Stimulated activated CD8-positive, alpha-beta memory T cell treated with anti-CD3 and anti-CD28 coated beads, Interleukin-12 subunit alpha, Interleukin-12 subunit beta, amount 100 ng/mL, for 4 hours (primary cell): Measurements from ENCODE around the gene BIN1.

Experiments used
- DNase-seq: peaks from one replicate; pipeline ENCODE4 v3.0.0-alpha.2; 2020; ENCODE audit warnings: low read depth

BIN1 gene

GRCh38 chr2:127090281-127091120 is 16.5 kb downstream of the BIN1 start:
- DNase-seq, result no peak

DNA sequence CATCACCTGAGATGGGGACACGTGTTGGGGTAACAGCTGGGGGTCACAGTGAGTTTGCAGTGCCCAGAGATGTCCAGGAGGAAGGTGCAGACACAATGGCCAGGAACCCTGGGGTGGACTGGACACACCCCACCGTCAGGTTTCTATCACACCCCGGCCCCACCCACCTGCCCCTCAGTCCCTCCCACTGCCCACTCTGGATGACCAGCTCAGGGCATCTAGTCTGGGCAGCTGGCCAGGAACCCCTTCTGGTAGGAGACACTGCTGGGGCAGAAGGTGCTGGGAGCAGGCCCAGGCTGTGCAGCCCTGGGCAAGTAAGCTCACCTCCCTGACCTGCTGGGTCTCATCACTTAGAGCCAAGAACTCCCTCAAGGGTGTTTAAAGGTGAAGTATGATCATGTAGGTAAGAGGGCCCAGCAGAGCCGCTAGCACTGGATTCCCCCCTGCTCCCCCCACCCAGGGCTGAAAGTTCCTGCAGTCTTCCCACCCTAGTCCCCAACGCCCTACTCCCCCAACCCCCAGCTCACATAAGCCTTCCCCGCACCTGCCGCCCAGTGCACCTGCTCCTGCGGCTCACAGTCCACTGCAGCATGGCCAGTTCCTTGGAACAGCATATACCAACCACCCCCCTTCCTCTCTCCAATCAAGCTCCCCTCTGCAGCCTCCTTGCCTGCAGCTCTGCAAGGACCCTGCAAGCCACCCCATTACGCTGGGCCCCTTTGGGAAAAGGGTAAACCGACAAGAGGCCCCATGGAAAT is 17.3 kb downstream of the BIN1 start:
- DNase-seq, result no peak

DNA sequence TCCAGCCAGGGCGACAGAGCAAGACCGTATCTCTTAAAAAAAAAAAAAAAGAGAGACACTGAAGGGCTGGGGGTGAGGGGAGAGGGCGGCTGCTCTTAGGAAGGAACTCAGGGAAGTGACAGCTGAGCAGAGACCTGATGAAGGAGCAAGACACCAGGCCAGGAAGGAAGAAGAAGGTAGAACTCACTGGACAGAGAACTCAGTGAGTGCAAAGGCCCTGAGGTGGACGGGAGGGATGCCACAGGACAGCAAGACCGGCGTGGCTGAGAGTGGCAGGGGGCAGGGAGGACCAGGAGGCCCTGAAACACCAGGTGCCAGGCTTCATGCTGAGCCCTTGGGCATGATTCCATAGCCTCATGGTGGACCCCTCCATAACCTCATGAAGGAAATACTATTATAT is 18.2 kb downstream of the BIN1 start:
- DNase-seq, result no peak

DNA sequence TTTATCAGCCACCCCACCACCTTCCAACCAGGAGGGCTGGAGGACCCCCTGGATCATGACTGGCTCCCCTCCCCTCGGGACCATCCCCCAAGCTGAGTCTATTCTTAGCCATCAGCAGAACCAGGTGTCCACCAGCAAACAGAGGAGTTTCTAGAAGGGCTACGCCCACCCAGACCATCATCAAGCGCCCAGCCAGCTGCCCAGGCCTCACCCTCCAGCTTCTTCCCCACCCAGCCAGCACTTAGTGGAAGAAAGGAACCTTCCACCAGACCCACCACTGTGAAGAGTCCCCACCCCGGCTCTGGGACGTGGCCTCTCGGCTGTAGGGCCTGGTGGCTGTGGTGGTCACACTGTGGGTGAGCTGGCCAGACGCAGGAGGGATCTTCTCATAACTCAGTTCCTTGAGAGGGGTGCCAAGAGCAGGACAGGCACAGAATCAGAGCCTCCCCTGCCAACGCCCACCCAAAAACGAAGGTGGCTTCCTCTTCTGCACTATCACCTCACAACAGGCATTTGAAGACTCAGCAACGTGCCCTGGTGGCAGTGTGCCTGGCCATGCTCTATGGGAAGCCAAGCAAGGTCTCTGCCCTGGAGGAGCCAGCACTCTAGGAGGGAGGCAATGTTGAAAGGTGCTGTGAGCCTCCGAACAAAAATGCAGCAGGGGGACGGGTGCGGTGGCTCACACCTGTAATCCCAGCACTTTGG is 19.0 kb downstream of the BIN1 start:
- no peak for DNase-seq

DNA sequence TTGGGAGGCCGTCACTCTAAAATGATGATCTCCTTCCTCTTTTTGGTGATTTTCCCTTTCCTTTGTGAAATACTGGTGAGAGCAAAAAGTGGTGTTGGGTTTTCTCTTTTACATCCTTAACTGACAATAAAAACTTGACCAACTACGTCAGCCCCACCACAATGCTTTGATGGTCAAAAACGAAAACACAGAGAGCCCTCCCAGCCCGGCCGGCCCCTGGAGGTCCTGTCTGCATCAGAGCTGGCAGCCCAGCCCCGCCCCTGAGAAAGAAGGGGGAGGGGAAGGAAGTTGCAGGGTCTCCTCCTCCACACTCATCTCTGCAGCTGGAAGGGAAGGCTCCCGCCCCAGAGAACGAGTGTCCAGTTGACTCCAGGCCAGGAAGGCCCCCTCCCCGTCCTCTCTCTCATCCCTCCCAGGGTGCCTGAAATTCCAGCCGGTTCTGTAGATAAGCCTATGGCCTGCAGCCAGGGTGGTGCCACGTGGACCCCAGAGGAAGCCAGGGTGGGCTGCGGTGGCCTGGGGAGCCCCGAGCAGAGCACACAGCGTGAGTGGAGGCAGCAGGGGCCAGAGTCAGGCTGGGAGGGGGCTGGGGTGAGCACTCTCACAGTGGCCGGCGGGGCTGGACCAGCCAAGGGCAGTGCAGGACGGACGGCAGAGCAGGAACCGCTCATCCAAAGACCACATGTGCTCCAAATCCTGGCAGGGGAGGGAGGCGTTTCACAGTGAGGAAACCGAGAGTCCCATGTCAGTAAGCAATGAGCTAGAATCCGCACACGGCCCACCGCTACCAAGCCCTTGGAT is 19.8 kb downstream of the BIN1 start:
- DNase-seq, result no peak

DNA sequence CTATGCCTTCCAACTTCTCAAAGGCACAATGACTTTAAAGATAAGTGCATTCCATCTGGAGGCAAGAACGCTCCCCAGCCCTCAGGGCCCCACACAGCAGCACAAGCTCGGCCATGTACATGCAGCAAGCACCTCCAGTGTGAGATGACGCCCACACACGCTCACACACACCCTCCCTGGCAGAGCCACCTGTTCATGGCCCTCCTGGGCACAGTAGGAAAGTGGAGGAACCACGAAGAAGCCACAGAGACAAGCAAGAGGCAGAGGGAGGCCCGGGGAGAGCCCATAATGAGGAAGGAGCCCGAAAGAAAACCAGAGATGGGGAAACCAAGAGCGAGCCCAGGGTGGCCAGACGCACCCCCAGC is 21.7 kb downstream of the BIN1 start:
- DNase-seq, result peak; percentile 19

GRCh38 chr2:127084611-127085316 is 22.2 kb downstream of the BIN1 start:
- peak; percentile 12 for DNase-seq

DNA sequence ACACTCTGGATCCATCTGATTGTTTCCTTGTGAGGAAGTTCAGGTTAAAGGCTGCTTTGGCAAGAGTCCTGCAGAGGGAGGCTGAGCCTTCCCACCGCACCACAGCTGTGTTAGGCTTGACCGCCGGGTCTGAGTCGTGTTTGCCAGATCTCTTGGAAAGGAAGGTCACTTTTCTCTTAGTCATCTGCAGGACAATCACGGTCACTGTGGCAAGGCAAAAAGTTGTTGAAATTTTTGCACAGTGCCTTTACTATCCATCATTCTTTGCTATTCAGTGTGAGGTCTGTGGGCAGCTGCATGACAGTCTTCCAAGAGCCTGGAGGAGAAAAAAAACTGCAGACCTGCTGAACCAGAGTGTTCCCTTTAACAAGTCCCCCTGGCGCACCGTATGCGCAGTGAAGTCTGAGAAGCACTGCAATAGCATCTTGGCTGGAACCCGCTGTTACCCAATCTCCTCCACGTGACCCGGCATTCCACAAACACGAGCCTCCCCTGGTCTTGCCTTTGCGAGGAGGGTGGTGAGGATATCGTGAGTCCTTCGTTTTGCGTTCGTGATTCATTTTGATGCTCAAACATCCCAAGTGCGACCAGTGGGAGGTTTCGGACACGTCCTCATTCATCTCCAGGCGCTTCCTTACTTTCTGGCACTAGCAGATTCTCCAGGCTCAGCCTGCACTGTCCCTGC is 23.0 kb downstream of the BIN1 start:
- no peak for DNase-seq

DNA sequence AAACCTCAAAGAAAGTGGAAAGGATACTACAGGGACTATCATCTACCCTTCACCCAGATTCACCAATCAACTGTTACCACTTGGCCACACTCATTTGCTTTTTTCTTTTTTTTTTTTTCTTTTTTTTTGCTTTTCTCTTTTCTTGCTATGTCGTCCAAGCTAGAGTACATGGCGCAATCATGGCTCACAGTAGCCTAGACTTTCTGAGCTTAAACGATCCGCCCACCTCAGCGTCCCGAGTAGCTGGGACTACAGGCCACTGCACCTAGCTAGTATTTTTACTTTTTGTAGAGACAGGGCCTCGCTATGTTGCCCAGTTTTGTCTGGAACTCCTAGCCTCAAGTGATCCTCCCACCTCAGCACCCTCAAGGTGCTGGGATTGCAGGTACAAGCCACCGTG is 24.0 kb downstream of the BIN1 start:
- DNase-seq, result no peak

DNA sequence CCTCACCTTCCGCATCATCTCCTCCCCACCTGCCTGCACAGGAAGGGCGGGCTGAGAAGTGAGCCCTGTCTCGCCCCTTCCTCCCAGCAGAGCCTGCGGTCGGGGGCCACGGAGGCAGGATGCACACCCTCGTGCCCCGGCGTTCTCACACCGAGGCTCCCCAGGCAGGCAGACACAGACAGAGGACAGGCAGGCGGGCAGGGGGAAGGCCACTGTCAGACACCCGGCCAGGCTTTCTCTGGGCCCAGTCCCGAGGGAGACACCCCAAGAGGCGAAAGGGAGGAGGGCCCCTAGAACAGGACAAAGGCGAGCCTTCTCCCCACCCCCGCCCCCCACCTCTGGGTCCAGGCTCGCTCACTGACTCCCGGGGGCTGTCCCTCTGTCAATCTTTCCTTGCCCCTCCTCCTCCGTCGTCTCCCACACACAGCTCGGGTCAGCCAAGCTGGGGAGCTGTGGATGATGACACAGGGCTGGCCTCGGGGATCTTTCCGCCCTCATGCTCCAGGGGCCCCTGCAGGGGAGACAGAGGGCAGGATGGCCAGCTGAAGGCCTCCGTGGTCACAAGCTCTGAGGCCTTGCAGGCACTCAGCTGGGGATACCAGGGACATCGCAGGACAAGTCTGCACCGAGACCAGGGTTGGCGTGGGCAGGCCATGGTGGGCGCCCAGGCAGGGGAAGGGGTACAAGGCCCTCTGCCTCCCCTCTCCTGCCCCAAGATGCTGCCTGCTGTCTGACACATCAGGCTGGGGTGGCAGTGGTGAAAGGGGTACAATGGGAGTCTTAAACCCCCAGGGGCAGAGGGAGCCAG is 24.9 kb downstream of the BIN1 start:
- DNase-seq, result peak; percentile 56

DNA sequence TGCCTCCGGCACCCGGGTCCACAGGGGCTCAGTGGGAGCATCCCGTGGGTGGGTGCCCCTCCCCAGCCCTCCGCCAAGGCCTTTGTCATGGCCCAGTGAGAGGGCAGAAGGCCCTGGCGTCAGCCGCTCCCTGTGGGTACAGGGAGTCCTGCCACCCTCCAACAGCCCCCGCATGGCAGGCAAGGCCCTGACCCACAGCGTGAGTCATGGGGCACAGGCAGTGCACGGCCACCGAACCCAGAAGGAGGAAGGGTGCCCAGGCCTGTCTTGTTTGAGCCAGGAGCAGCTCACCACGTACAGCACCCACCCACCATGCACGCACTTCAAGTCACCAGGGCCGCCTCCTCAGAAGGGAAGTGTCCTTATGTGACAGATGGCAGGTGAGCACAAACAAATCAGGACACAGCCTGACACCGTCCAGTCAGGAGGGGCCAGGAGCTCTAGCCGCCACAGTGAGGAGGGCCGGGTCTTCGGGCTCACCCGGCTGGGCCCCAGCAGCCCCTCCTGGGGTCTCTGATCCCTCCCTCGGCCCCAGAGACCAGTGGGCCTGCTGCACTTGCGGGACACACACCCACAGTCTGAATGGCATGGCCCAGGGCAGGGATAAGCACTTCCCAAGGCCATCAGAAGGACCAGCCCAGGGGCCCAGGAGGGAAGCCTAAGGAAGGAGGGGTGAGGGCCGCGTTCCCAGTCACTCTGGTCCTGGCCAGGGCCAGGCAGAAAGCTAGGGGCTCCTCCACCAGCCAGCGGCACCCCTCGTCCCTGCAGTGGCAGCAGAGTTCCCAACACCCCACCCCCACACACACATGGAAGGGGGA is 25.8 kb downstream of the BIN1 start:
- DNase-seq, result peak; percentile 47

DNA sequence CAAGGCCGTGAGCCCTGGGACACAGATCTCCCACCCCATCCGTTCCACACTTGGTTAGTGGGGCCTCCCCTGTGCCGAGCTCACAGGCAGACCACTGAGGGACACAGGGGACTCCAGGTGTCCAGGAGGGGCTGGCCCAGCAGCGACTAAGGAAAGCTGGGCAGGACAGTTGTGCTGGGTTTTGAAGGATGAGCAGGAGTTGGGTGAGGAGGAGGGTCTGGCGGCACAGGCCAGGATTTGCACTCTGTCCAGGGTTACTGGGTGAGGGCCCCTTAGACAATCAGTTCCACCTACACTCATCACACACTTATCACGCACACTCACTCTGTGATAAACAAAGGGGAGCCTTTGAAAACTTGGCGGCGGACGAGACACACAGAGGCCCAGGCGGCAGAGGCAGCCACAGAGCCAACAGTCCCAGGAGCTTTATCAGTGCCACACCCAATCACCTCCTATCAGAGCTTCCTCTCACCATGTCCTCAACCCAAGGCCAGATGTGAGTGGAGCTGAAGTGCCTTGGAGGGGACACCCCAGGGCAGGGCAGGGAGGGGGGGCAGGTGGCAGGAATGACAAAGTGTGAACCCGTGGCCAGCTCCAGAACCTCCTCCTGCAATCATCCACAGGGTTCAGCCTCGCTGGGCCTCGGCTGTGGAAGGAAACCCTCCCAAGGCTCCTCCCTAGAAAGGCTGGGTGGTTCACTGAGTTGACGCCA is 26.6 kb downstream of the BIN1 start:
- peak; percentile 31 for DNase-seq

- no peak for DNase-seq
These were observed 27.5 kb downstream of the BIN1 start for GRCh38 chr2:127079358-127079920.

DNA sequence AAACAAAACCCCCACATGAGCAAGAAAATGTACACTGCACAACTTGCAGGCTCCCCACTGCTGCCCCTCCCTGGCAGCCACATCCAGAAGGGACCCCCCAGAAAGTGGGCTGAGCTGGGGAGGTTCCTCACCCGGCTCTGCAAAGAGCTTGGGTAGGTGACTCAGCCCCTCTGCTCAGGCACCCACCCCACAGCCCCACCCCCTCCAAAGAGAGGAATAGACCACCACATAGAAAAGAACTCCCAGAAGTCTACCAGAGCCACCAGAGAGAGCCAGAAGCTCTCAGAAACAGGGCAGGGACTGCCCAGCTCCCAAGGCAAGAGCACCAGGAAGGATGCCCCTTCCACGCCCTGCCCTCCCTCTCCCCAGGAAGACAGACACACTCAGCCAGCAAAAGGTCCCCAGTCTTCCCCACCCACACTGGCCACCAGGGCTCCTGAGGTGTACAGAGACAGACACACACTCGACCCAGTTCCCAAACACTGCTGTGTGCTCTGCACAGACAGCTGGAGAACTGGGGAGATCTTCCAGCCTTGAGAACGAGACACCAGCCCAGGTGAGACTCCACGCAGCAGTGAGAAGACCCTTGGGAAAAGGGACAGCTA is 28.2 kb downstream of the BIN1 start:
- no peak for DNase-seq

DNA sequence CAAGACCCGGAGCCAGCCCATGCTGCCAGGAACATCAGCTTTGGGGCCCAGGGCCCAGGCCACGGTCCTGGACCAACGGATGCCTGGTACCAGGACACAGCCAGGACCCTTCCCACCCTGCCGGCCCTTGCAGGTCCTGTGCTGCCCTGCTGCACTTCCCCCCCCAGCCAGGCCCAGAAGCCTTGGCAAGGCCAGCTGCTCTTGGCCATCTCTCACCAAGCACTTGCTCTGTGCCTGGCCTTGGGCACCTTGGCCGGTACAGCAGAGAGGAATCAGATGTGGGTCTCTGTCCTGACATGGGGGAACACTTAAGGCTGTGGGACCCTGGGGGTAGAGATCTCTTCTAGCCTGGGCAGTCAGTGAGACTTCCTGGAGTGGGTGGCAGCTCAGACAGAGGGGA is 28.9 kb downstream of the BIN1 start:
- DNase-seq, result no peak

DNA sequence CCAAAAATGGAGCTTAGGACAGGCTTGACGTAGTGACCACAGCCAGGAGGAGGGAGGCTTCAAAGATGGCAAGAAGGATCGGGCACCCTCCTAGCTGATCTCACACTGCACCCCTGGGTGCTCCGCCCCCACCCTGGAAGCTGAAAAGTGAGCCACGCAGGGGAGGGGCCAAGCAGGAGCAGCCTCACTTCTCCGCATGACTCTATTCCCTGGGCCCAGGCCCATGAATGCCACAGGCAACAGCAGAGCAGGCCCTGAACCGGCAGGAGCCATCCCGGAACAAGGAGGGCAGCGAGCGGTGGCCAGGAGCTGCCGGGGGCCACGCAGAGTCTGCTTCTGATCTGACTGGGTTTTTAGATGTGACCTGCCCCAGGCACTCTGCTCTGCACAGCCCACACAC is 30.0 kb downstream of the BIN1 start:
- DNase-seq, result no peak

GRCh38 chr2:127076290-127076689 is 30.7 kb downstream of the BIN1 start:
- no peak for DNase-seq

DNA sequence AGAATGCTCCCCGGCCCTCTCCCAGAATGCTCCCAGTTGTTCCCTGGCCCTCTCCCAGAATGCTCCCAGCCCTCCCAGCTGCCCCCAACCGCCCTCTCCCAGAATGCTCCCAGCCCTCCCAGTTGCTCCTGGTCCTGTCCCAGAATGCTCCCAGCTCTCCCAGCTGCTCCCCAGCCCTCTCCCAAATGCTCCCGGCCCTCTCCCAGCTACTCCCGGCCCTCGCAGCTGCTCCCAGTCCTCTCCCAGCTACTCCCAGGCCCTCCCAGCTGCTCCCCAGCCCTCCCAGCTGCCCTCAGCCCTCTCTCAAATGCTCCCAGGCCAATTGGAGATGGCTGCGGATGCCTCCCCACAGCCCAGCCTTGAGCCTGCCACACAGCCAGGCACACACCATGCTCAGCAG is 31.1 kb downstream of the BIN1 start:
- DNase-seq, result no peak
